ENCODE measurements around the gene FOSB.

FOSB gene

GRCh38 chr19:45442778-45443461 lies 24.9 kb upstream of the FOSB start:
- DNase-seq, result no peak

- no peak for DNase-seq
Measured at GRCh38 chr19:45443462-45444317, 24.1 kb upstream of the FOSB start.

GRCh38 chr19:45444318-45445041 lies 23.3 kb upstream of the FOSB start:
- DNase-seq, result no peak

GRCh38 chr19:45445139-45445538 lies 22.7 kb upstream of the FOSB start:
- no peak for DNase-seq

GRCh38 chr19:45446295-45446694 lies 21.5 kb upstream of the FOSB start:
- DNase-seq, result no peak

- no peak for DNase-seq
Measured at GRCh38 chr19:45446944-45447343, 20.9 kb upstream of the FOSB start.

GRCh38 chr19:45448425-45448756 lies 19.4 kb upstream of the FOSB start:
- no peak for DNase-seq

- DNase-seq, result no peak
Measured at GRCh38 chr19:45448887-45449299, 18.9 kb upstream of the FOSB start.

- no peak for DNase-seq
Measured at GRCh38 chr19:45450012-45450333, 17.8 kb upstream of the FOSB start.

GRCh38 chr19:45451131-45451849 lies 16.5 kb upstream of the FOSB start:
- no peak for DNase-seq

- DNase-seq, result no peak
Measured at GRCh38 chr19:45451850-45452387, 15.9 kb upstream of the FOSB start.

- DNase-seq, result no peak
Measured at GRCh38 chr19:45455707-45456499, 11.9 kb upstream of the FOSB start.

- DNase-seq, result no peak
Measured at GRCh38 chr19:45456500-45456815, 11.3 kb upstream of the FOSB start.

GRCh38 chr19:45457776-45458175 lies 10.0 kb upstream of the FOSB start:
- DNase-seq, result no peak

GRCh38 chr19:45460807-45461347 lies 6.9 kb upstream of the FOSB start:
- DNase-seq, result no peak

GRCh38 chr19:45462174-45462573 lies 5.6 kb upstream of the FOSB start:
- DNase-seq, result no peak

GRCh38 chr19:45463241-45463640 lies 4.6 kb upstream of the FOSB start:
- no peak for DNase-seq

- no peak for DNase-seq
Measured at GRCh38 chr19:45464274-45464673, 3.5 kb upstream of the FOSB start.

- no peak for DNase-seq
Measured at GRCh38 chr19:45464852-45465441, 2.8 kb upstream of the FOSB start.

GRCh38 chr19:45467115-45467455 lies 711 bp upstream of the FOSB start:
- DNase-seq, result no peak

GRCh38 chr19:45468159-45468651 lies 409 bp downstream of the FOSB start:
- DNase-seq, result no peak

GRCh38 chr19:45468803-45469131 lies 971 bp downstream of the FOSB start:
- DNase-seq, result no peak
